Fibroblast of villous mesenchyme (primary cell): Measurements from ENCODE around the gene HTT. TPM values are rescaled to one million over a fixed set of nuclear protein-coding genes. Genes with fewer than 3 reads are reported as not detected.

ENCODE experiments used
- DNase-seq: peaks from one replicate; pipeline ENCODE4 v3.0.0-alpha.2; 2010; ENCODE audit warnings: low read depth
- H3K4me3 ChIP-seq: 2 replicates; pipeline ENCODE4 v1.5.1; 2011; ENCODE audit warnings: low read depth, mild to moderate bottlenecking, low read length
- CTCF ChIP-seq: IDR thresholded peaks from 2 replicates; pipeline ENCODE4 v1.5.1; 2012; ENCODE audit warnings: low read depth, mild to moderate bottlenecking, low read length; ENCODE audit not compliant: insufficient read depth
- total RNA-seq: library from RNA; depleted of rRNA; stranded (reverse); fragments of >200 nt; gene quantifications from 2 replicates; pipeline ENCODE4 v1.2.3, GENCODE V29; 2012

Gene HTT
- total RNA-seq, 1 donor = 65.2 TPM

DNA sequence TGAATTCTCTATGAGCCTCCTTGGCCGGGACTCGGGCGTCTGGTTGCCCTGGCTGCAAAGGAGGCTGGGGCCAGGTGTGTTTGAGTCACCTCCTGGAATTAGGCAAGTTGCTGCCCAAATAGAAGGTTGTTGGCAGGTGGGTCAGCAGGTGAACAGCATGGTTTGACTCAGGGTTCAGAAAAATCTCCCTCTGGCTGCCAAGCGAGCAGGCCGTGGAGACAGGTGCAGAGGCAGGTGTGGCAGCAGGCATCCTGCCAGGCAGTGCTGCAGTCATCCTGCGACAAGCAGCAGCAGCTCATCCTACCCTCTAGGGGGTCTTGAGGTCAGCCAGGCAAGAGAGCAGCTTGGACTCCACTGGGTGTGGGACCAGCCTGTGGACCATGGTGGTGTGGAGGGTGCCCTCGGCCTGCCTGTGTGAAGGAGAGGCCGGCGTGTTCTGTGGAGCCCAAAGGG lies 182.6 kb downstream of the HTT start:
- H3K4me3 ChIP-seq = no peak overlapping the region
- TF ChIP-seq CTCF = no peak
- DNase-seq = no peak

GRCh38 chr4:3257556-3258482 lies 183.3 kb downstream of the HTT start:
- no peak for DNase-seq
- H3K4me3 ChIP-seq = no peak overlapping the region

GRCh38 chr4:3261411-3262207 lies 187.1 kb downstream of the HTT start:
- no peak for TF ChIP-seq CTCF
- no peak for DNase-seq
- no peak overlapping the region for H3K4me3 ChIP-seq

More at GRCh38 chr4:3257556-3258482, 183.3 kb downstream of the HTT start:
- no peak for TF ChIP-seq CTCF

GRCh38 chr4:3262208-3263052 lies 187.9 kb downstream of the HTT start:
- no peak for DNase-seq
- H3K4me3 ChIP-seq = no peak overlapping the region
- TF ChIP-seq CTCF = no peak

DNA sequence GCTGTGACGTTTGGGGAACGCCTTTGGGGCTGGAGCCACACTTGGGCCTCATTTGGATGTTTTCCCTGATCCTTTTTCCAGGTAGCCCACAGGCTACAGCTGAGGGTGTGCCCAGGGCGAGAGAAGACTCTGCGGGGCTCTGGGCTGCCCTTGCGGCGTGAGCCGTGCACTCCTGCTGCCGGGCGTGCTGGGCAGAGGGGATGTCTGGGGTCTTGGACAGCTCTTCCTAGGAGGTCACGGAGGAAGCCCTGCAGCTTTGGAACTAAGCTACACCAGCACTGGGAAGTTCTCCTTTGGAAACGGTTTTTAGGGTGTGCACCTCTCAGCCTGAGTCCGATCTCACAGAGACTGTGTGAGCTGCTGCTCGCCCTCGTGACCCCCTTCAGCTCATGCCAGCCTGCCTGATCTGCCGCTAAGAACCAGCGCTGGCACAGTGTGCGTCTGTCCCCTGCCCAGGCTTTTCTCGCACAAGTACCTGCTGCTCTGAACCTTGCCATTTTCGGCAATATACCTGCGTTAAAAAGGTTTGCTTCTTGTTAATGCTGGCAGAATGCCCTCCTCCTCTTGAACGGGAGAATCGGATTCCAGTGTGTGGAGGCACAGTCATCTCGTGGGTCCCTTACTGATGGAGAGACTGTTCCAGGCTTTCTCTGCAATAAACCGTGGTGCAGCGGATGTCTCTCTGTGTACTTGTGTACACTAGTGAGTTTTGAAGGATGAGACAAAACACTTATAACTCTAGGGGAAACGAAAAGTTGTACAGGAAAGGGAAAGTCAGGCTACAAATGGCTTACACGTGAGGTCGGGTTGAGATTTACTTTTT lies 188.8 kb downstream of the HTT start:
- TF ChIP-seq CTCF = no peak
- no peak for DNase-seq
- no peak overlapping the region for H3K4me3 ChIP-seq

GRCh38 chr4:3263876-3264193 lies 189.4 kb downstream of the HTT start:
- no peak overlapping the region for H3K4me3 ChIP-seq
- DNase-seq = no peak
- TF ChIP-seq CTCF = no peak
